ENCODE measurements around the gene NEK5. TPM values are rescaled to one million over a fixed set of nuclear protein-coding genes. Genes with fewer than 3 reads are reported as not detected.

Gene NEK5
- total and polyA plus RNA-seq, 2 of the 8 experiments (the other 6 are each of a cell fraction or from before 2014, with no cell fraction given) = 0.12 to 0.35 TPM

- peaks cover 0 to 57% of the 10 kb centered on the region in 2 experiments; a peak in 3 of 4 replicates for H3K79me2 ChIP-seq (ENCODE audit: control insufficient read depth in 1 of 2, insufficient read depth in 2 of 2, low read length in 2 of 2)
- no peak overlapping the region for H3K56ac ChIP-seq (replicated peaks; ENCODE audit: insufficient read length, low read depth, low read length)
- peaks cover 1% of the 10 kb centered on the region; the same call in 1 of the 2 replicates for H3K79me1 ChIP-seq (ENCODE audit: low read depth, low read length)
- H3K18ac ChIP-seq (ENCODE audit: extremely low read depth, low read length) = no peak overlapping the region
- H4K5ac ChIP-seq (ENCODE audit: insufficient read length, low read depth, low read length) = no peak overlapping the region
- H2BK12ac ChIP-seq (ENCODE audit: low read depth, low read length) = no peak overlapping the region
- no peak overlapping the region for H2BK5ac ChIP-seq (ENCODE audit: low read depth, low read length)
- FAIRE-seq (no peak), DNase-seq (ENCODE audit: low read depth in 1 of 2, low spot score in 2 of 2) (no peak)
- H3K4me2 ChIP-seq (ENCODE audit: insufficient read depth in 1 of 2, low read depth in 2 of 2, low read length in 2 of 2) = no peak overlapping the region
- H3K9me3 ChIP-seq (ENCODE audit: insufficient read depth in 2 of 2, low read depth in 1 of 2, low read length in 1 of 2) = no peaks in the 10 kb centered on the region; a peak in 1 of 4 replicates
- H4K8ac ChIP-seq (ENCODE audit: extremely low read depth, insufficient read depth, low read length) = no peak overlapping the region
- peaks cover 0 to 2% of the 10 kb centered on the region in 2 experiments for H4K20me1 ChIP-seq (replicated peaks in 1 of 2; ENCODE audit: control insufficient read depth in 1 of 2, insufficient read depth in 2 of 2, low read length in 2 of 2)
- H3K23ac ChIP-seq (ENCODE audit: insufficient read length) = no peak overlapping the region
- no peak overlapping the region for H2AK5ac ChIP-seq (ENCODE audit: low read depth, low read length)
- H3K4ac ChIP-seq (replicated peaks; ENCODE audit: insufficient read length, low read depth, low read length) = no peak overlapping the region
- H3K36me3 ChIP-seq (ENCODE audit: control insufficient read depth in 2 of 4, insufficient read depth in 4 of 4, low read length in 3 of 4) = peaks cover 0 to 15% (median 5%) of the 10 kb centered on the region in 4 experiments; a peak in 4 of 8 replicates
- no peak overlapping the region for H2BK15ac ChIP-seq (ENCODE audit: low read length)
- no peak overlapping the region for H3K9ac ChIP-seq (replicated peaks in 1 of 4; ENCODE audit: extremely low read depth in 1 of 4, low read depth in 3 of 4, low read length in 3 of 4)
- H2BK120ac ChIP-seq (replicated peaks; ENCODE audit: low read depth, low read length) = no peak overlapping the region
- 85% methylated on average over 3 of the region's 3 CpGs; no CpG with 5 or more reads in 1 of the 2 experiments for WGBS, 2 experiments (ENCODE audit: extremely low coverage in 1 of 2, insufficient coverage in 1 of 2, insufficient read length in 1 of 2, insufficient replicate concordance in 2 of 2, low coverage in 1 of 2, low lambda C conversion rate in 2 of 2, missing lambda C conversion rate in 1 of 2)
- peaks cover 4% of the 10 kb centered on the region for H3K23me2 ChIP-seq (ENCODE audit: low read depth, low read length)
- H3K27ac ChIP-seq (ENCODE audit: low read depth, low read length) = no peak overlapping the region
- H2BK20ac ChIP-seq (ENCODE audit: low read length) = no peak overlapping the region
- ChIA-PET CTCF (ENCODE audit: partially characterized antibody) (interaction anchor here (1.2 kb wide), 1 partner anchor 14 kb away, joined by 3 read pairs; no protein-coding TSS in a partner anchor), POLR2A (ENCODE audit: partially characterized antibody) (interaction anchor here (1.1 kb wide), 1 partner anchor 10 kb away, joined by 3 read pairs; no protein-coding TSS in a partner anchor)
- no peaks in the 10 kb centered on the region for H3K4me1 ChIP-seq (replicated peaks in 1 of 4; ENCODE audit: control insufficient read depth in 3 of 4, insufficient read depth in 4 of 4, low read length in 3 of 4)
- H2AFZ ChIP-seq (ENCODE audit: low read length) = no peak overlapping the region
- no peak overlapping the region for H3K4me3 ChIP-seq (ENCODE audit: extremely low read depth in 1 of 4, insufficient read depth in 2 of 4, low read depth in 3 of 4, low read length in 4 of 4)
- no peaks in the 10 kb centered on the region for H3K27me3 ChIP-seq (replicated peaks in 1 of 4; ENCODE audit: control insufficient read depth in 3 of 4, extremely low read depth in 1 of 4, insufficient read depth in 3 of 4, low read length in 3 of 4)
- no peak overlapping the region for H3K14ac ChIP-seq (ENCODE audit: insufficient read length)
- no peak overlapping the region for H4K91ac ChIP-seq (replicated peaks; ENCODE audit: insufficient read length, low read length)
- no peak for TF ChIP-seq EP300 (IDR thresholded peaks at IDR 0.05; ENCODE audit: borderline replicate concordance in 1 of 2, low read depth in 2 of 2, low read length in 2 of 2)
- no peak for TF ChIP-seq SUZ12 (IDR thresholded peaks at IDR 0.05; ENCODE audit: low read length)
- no peak for TF ChIP-seq SP2 (IDR thresholded peaks at IDR 0.05; ENCODE audit: low read length)
- no peak for TF ChIP-seq TEAD4 (IDR thresholded peaks at IDR 0.05; ENCODE audit: low read depth, low read length)
- no peak for TF ChIP-seq SIX5 (IDR thresholded peaks at IDR 0.05; ENCODE audit: low read depth, low read length)
- TF ChIP-seq SIRT6 (IDR thresholded peaks at IDR 0.05; ENCODE audit: low read length) = no peak
- TF ChIP-seq RNF2 (IDR thresholded peaks at IDR 0.05; ENCODE audit: borderline replicate concordance, low read depth, low read length, missing control alignments, poor library complexity, severe bottlenecking) = no peak
- no peak for TF ChIP-seq CTBP2 (IDR thresholded peaks at IDR 0.05; ENCODE audit: borderline replicate concordance, insufficient read depth, insufficient read length, low read length)
- no peak for TF ChIP-seq SIN3A (conservative IDR thresholded peaks at IDR 0.05 in 1 of 2, IDR thresholded peaks at IDR 0.05 in 1 of 2; ENCODE audit: low read depth in 1 of 2, low read length in 2 of 2)
- TF ChIP-seq EZH2 (IDR thresholded peaks at IDR 0.05; ENCODE audit: low read depth, low read length, severe bottlenecking) = no peak
- TF ChIP-seq MAX (IDR thresholded peaks at IDR 0.05) = no peak
- TF ChIP-seq NRF1 (IDR thresholded peaks at IDR 0.05; ENCODE audit: low read depth, low read length) = no peak
Measured at GRCh38 chr13:52016296-52016695, 112.6 kb downstream of the NEK5 start.

Data from H1 (cell line).